ENCODE measurements around the gene DNAH17.

Gene DNAH17

GRCh38 chr17:78499715-78500540 is 77.3 kb downstream of the DNAH17 start:
- no peak overlapping the region for H3K27ac ChIP-seq
- TF ChIP-seq CTCF (IDR thresholded peaks at IDR 0.05) (no peak), ZFX (IDR thresholded peaks at IDR 0.05; ENCODE audit: borderline replicate concordance) (no peak)

GRCh38 chr17:78498848-78499247 is 78.3 kb downstream of the DNAH17 start:
- TF ChIP-seq ZFX (IDR thresholded peaks at IDR 0.05; ENCODE audit: borderline replicate concordance), result no peak
- TF ChIP-seq CTCF (IDR thresholded peaks at IDR 0.05), result no peak
- H3K27ac ChIP-seq, result no peak overlapping the region

- peak; percentile 75 for TF ChIP-seq CTCF (IDR thresholded peaks at IDR 0.05)
- TF ChIP-seq ZFX (IDR thresholded peaks at IDR 0.05; ENCODE audit: borderline replicate concordance), result no peak
Measured at GRCh38 chr17:78497115-78497540, 80.1 kb downstream of the DNAH17 start.

GRCh38 chr17:78496311-78496710 is 80.9 kb downstream of the DNAH17 start:
- TF ChIP-seq CTCF (IDR thresholded peaks at IDR 0.05) (no peak), ZFX (IDR thresholded peaks at IDR 0.05; ENCODE audit: borderline replicate concordance) (no peak)
- no peak overlapping the region for H3K27ac ChIP-seq

More at GRCh38 chr17:78497115-78497540, 80.1 kb downstream of the DNAH17 start:
- no peak overlapping the region for H3K27ac ChIP-seq

GRCh38 chr17:78495634-78496033 is 81.6 kb downstream of the DNAH17 start:
- no peak overlapping the region for H3K27ac ChIP-seq
- TF ChIP-seq CTCF (IDR thresholded peaks at IDR 0.05) (no peak), ZFX (IDR thresholded peaks at IDR 0.05; ENCODE audit: borderline replicate concordance) (no peak)

- TF ChIP-seq ZFX (IDR thresholded peaks at IDR 0.05; ENCODE audit: borderline replicate concordance), result no peak
- TF ChIP-seq CTCF (IDR thresholded peaks at IDR 0.05), result no peak
- no peak overlapping the region for H3K27ac ChIP-seq
Measured at GRCh38 chr17:78494696-78495330, 82.4 kb downstream of the DNAH17 start.

Measured in 22Rv1 (cell line).